Stimulated activated naive CD4-positive, alpha-beta T cell (primary cell): ENCODE data around the gene BPHL.
A peak's percentile ranks its signal among the peaks of the same experiment; 100 is the strongest.
"Not testable (repeated sequence)": the region's sequence is repeated elsewhere in the genome, so short reads cannot be mapped to it uniquely, and the experiment has no call there.

Source experiments
- DNase-seq, 6 experiments: peaks; one replicate each; lab custom pipeline; 2025; lab: John Stamatoyannopoulos, UW

Gene BPHL

GRCh38 chr6:3179945-3180344 lies 61.4 kb downstream of the BPHL start:
- not testable (repeated sequence) for DNase-seq

DNA sequence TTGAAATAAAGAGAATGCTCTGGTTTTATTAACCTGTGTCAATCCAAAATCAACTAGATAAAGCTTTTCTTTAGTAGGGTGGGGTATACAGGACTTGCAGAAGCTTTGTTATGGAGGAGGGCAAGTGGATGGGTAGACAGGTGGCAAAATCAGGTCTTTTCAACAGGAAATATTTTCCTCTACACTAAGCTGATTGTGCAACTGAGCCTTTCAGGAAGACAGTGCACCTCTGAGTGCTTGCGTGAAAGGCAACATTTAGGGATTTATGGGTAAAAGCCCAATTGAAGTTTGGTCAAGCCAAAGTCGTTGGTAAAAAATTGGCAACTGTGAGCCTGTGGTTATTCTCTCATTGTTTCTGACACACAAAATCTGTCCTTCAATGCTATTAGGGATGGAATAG lies 62.6 kb downstream of the BPHL start:
- no peak for DNase-seq

DNA sequence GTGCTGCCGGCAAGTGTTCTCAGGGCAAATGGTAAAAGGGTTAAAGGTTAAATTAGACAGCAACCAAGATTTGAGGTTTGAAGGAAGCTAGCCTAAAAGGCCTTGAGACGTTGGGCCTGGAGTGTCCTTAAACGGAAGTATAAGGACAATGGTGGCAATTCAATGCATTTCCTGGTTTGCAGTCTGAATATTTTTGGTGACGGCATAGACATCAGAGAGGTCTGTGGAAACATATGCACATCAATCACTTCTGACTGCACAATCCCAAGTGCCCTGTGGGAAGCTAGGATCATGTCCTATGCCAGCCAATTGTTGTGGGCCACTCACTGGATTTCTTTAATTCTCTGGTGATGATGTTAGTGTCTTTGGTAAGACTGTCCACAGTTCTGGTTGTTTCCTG lies 64.6 kb downstream of the BPHL start:
- no peak for DNase-seq

DNA sequence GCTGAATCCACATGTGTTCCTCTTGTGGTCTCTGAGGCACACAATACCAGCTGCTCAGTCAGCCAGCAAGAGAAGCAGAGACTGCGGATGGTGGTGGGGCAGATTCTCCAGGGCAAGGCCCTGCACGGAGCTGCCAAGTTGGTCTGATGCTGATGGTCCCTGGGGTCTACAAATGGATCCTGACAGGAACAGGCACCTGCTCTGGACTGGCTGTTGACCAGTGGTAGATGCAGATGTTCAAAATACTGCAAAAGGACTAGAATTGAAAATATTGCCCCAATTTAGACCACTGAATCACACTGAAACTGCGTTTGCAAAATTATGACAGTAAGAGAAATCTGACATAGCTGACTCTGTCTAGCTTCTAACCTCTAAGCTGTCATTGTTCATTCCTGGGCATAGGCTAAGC lies 68.5 kb downstream of the BPHL start:
- DNase-seq: no peak

DNA sequence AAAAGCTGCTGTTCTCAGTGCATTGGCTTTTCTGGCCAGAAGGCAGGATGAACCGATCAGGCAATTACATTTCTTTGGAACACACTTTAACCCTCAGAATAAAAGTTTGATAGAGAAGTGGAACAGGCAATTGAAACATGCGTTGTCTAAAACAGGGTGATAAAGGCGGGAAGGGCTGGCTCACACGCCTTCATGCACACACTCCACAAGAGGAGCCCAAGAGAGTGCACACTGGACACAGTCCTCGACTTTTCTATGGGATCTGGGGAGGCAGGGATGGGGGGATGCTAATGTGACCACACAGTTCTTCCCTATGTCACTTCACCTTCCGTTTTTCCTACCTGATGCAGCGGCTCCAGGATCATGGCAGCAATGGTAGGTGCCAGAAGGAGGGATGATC lies 69.8 kb downstream of the BPHL start:
- DNase-seq: no peak

- not testable (repeated sequence) for DNase-seq
These were observed 70.7 kb downstream of the BPHL start for GRCh38 chr6:3189192-3189591.

DNA sequence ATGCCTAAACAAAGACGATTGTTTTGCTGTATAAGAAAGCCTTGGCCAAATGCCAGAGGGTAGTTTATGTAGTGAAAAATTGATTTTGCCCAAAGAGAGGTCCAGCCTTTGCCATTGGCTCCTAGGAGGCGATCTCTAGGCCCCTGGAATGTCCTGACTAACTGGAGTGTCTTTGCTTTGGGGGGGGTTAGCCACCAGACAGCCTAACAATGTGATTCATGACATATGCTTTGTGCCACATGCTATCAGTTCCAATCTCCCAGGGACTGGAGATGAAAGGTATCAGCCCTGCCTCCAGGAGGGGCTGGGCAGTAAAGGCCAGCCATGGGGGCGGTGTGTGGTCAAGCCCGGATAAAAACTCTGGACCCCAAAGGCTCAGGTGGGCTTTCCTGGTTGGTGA lies 71.5 kb downstream of the BPHL start:
- no peak for DNase-seq

DNA sequence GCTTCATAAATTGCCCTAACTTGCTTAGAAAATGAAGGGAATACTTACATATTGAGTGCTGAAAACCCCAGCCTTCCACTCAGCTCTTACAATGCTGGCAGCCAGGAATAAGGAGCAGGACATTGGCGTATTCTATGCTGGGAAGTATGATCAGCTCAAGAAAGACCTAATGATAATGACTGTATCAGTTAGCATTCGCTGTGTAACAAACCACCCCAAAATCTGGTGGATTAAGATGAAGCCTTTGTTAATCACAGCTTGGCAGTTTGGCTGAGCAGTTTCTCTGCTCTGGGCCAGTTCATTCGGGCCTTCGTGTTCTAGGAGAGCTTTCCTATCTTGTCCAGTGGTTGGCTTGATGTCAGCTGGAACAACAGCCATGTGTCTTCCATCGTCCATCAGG lies 72.3 kb downstream of the BPHL start:
- no peak for DNase-seq

DNA sequence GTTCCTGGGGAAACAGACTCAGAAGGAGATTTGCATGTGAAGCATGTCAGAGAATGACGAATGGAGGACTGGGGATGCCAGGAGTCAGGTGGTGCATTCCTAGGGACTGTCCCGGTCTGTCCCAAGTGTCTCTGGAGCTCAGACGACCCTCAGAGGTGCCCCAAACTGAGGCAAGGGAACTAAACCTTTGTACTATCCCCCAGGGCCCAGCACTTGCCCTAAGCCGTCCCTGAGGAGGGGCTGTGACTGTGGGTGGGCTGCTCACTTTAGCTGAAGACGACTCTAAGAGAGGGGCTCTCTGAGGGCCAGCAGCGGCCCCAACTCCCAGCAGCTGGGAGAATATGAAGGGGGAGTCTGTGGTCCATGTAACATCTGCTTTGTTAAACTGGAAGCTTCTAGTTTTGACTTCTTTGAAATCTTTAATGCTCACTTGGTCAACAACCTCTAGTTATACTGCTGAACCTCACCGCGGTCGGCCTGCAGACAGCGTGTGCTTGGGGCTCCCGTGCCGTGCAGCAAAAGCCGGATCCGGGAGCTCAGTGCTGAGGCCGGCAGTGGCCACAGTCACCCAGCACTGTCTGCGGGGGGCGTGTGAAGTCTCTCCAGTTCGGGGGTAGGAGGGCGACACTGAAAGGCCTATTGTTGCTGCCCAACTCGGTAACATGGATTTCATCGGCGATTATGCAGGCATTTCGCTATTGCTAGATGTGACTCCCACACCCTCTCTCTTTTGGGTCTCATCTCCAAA lies 74.8 kb downstream of the BPHL start:
- DNase-seq: no peak

- DNase-seq: peak in 1 of 6 experiments; percentile 1
These were observed 76.3 kb downstream of the BPHL start for GRCh38 chr6:3194535-3195419.

DNA sequence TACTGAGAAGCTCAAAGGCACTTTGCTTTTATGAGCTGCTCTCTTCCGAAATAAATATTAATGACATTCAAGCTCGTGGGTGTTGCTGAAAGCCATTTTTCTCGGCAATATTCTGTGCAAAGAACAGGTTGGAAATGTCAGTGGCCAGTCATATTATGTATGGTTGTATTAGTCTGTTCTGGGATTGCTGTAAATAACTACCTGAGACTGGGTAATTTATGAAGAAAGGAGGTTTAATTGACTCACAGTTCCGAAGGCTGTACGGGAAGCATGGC lies 76.8 kb downstream of the BPHL start:
- DNase-seq: no peak

DNA sequence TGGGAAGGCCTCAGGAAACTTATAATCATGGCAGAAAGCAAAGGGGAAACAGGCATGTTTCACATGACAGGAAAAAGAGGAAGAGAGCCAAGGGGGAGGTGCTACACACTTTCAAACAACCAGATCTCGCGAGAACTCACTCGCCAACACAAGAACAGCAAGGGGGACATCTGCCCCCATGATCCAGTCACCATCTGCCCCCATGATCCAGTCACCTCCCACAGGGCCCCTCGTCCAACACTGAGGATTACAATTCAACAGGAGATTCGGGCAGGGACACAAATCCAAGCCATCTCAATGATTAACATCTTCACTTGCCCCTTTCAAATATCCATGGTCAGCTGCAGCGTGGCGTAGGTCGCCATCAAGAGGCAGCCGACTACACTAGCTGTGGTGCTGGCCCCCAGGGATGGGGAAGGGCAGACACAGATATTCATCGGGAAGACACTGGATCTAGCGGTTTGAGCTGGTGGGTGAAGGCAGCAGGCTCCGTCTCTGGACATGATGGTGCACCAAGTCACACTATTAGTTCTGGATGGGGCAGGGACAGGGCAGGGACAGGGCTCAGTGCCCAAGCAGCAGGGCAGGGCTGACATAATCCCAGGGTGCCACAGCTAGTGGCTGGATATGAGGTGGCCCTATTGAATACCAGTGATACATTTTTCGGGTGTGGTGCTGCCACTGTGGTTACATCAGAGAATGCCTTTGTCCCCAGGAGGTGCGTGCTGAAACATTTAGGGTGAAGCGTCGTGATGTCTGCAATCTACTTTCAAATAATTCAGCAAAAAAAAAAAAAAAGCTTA lies 77.4 kb downstream of the BPHL start:
- no peak for DNase-seq

DNA sequence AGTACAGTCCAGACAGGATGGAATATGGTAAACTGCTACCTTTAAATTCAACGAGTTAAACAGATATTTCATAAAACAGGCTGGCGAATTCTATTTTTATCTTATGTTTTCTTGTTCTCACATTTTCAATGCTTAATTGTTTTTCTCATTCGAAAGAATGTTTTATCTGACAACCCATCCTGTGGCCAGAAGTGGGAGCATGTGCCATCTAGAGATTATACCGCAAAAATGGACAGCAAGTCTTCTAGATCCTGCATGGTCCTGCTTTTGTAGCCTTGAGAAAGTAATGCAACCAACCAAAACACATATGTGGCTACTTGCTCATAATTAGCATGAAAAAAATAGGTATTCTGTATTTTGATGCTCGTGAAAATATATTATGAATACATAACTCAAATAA lies 78.3 kb downstream of the BPHL start:
- DNase-seq: no peak

DNA sequence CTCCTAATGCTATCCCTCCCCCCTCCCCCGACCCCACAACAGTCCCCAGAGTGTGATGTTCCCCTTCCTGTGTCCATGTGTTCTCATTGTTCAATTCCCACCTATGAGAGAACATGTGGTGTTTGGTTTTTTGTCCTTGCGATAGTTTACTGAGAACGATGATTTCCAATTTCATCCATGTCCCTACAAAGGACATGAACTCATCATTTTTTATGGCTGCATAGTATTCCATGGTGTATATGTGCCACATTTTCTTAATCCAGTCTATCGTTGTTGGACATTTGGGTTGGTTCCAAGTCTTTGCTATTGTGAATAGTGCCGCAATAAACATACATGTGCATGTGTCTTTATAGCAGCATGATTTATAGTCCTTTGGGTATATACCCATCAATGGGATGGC lies 79.2 kb downstream of the BPHL start:
- not testable (repeated sequence) for DNase-seq

GRCh38 chr6:3199382-3199781 lies 80.9 kb downstream of the BPHL start:
- no peak for DNase-seq

DNA sequence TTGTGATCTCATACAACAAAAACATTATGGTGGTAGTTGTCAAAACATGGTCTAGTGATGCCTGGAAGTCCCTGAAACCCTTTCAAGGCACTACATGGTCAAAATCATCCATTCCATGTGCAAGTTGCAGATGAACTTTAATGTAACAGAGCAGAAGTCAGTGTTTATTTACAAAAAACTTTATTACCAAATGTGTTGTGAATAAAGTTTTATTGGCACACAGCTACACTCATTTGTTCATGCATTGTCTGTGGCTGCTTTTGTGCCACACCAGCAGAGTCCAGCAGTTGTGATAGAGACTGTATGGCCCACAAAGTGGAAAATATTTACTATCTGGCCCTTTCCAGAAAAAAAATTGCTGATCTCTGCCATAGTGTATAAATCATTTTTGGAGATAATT lies 82.2 kb downstream of the BPHL start:
- DNase-seq: no peak

DNA sequence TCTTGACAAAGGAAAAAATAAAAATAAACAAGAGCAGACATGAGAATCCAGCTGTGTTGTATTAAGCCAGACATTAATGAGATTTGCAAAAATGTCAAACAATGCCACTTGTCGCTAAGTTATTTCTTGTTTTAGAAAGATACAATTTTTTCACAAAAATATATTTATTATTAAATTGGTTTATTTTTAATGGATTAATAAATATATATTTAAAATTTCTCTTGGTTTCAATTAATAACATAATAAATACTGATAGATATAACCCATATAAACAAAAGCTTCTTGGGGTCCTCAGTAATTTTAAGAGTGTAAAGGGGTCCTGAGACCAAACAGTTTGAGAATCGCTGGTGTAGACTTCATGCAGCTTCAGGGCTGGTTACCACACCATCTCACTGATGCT lies 82.9 kb downstream of the BPHL start:
- no peak for DNase-seq
